SK-N-SH (cell line): ENCODE results near the gene KBTBD8. TPM values are rescaled to one million over a fixed set of nuclear protein-coding genes. Genes with fewer than 3 reads are reported as not detected.

Experiments
- CTCF ChIA-PET: fragments of 300-600, 350-600 bp; formaldehyde crosslinking; extraction: SDS; loops from one replicate; lab custom pipeline; 2021; lab: Yijun Ruan, JAX
- POLR2A ChIA-PET: fragments of 350-600 bp; sonication (Branson Sonifier 250); formaldehyde crosslinking; extraction: SDS; loops from one replicate; lab custom pipeline; 2020; ENCODE audit warnings: antibody characterized with exemption, inconsistent platforms; lab: Yijun Ruan, JAX
- DNase-seq: peaks from one replicate; pipeline ENCODE4 v3.0.0; 2012
- H2AFZ ChIP-seq: fragments of 200-600 bp; sonication (generic); 2 replicates; pipeline ENCODE4 v1.8.1; 2016; ENCODE audit warnings: antibody characterized with exemption, mild to moderate bottlenecking, low read depth
- H3F3A ChIP-seq: fragments of 200-600 bp; sonication (generic); replicated peaks from 2 replicates; pipeline ENCODE3; 2016; ENCODE audit warnings: antibody characterized with exemption, mild to moderate bottlenecking; ENCODE audit not compliant: insufficient read depth
- H3K27ac ChIP-seq, 2 experiments: fragments of 200-500 bp in 1 of 2; fragments of 200-600 bp in 1 of 2; sonication (Bioruptor generic) in 1 of 2; sonication (generic), shearing (Covaris generic) in 1 of 2; 2 replicates each; pipeline versions ENCODE4 v1.5.1 to v1.6.1; 2014 to 2016; ENCODE audit warnings: low read depth in 2 of 2, inconsistent platforms in 1 of 2, low read length in 1 of 2, mild to moderate bottlenecking in 1 of 2, mixed read lengths in 1 of 2
- H3K27me3 ChIP-seq: fragments of 200-600 bp; sonication (generic), shearing (Covaris generic); 2 replicates; pipeline ENCODE4 v1.6.1; 2016; ENCODE audit warnings: mixed run types; ENCODE audit not compliant: insufficient read depth
- H3K36me3 ChIP-seq, 2 experiments: fragments of 200-500 bp in 1 of 2; fragments of 200-600 bp in 1 of 2; sonication (Bioruptor generic) in 1 of 2; sonication (generic) in 1 of 2; replicated peaks in 1 of 2; 2 replicates each; pipeline versions ENCODE3 to v1.5.1; 2014 to 2016; ENCODE audit warnings: low read length in 1 of 2, mild to moderate bottlenecking in 1 of 2; ENCODE audit not compliant: insufficient read depth in 2 of 2, control insufficient read depth in 1 of 2
- H3K4me1 ChIP-seq, 2 experiments: fragments of 200-500 bp in 1 of 2; fragments of 200-600 bp in 1 of 2; sonication (Bioruptor generic) in 1 of 2; sonication (generic), shearing (Covaris generic) in 1 of 2; 2 replicates each; pipeline versions ENCODE4 v1.5.1 to v1.6.1; 2014 to 2016; ENCODE audit warnings: low read depth in 1 of 2, low read length in 1 of 2, mixed run types in 1 of 2; ENCODE audit not compliant: insufficient read depth in 2 of 2, control insufficient read depth in 1 of 2
- H3K4me2 ChIP-seq: fragments of 200-600 bp; sonication (generic), shearing (Covaris generic); 2 replicates; pipeline ENCODE4 v1.6.1; 2017; ENCODE audit warnings: mixed run types
- H3K4me3 ChIP-seq, 2 experiments: fragments of 200-500 bp in 1 of 2; fragments of 200-600 bp in 1 of 2; sonication (Bioruptor generic) in 1 of 2; sonication (generic), shearing (Covaris generic) in 1 of 2; 2 replicates each; pipeline versions ENCODE4 v1.5.1 to v1.8.1; 2014 to 2016; ENCODE audit warnings: low read depth in 2 of 2, inconsistent platforms in 1 of 2, low read length in 1 of 2, mild to moderate bottlenecking in 1 of 2, mixed read lengths in 1 of 2, moderate library complexity in 1 of 2
- H3K79me2 ChIP-seq: fragments of 200-600 bp; sonication (generic); 2 replicates; pipeline ENCODE4 v1.8.1; 2017; ENCODE audit warnings: mild to moderate bottlenecking; ENCODE audit not compliant: insufficient read depth
- H3K9ac ChIP-seq: fragments of 200-600 bp; sonication (generic); 2 replicates; pipeline ENCODE4 v1.6.1; 2017; ENCODE audit warnings: mixed run types
- H3K9me2 ChIP-seq: fragments of 200-600 bp; sonication (generic); 2 replicates; pipeline ENCODE4 v1.6.1; 2017; ENCODE audit warnings: mixed run types
- H3K9me3 ChIP-seq: fragments of 200-600 bp; sonication (generic); 2 replicates; pipeline ENCODE4 v1.6.1; 2017; ENCODE audit warnings: mixed run types, mild to moderate bottlenecking, moderate library complexity
- H4K20me1 ChIP-seq: fragments of 200-600 bp; sonication (generic); 2 replicates; pipeline ENCODE4 v1.6.1; 2017; ENCODE audit warnings: mild to moderate bottlenecking, mixed run types; ENCODE audit not compliant: insufficient read depth
- CHD2 ChIP-seq: fragments of 150-350 bp; IDR thresholded peaks from 2 replicates; pipeline ENCODE4 v1.6.1; 2018; ENCODE audit warnings: low read length; ENCODE audit not compliant: partially characterized antibody
- ELF1 ChIP-seq: IDR thresholded peaks from 2 replicates; pipeline ENCODE4 v1.4.0; 2012
- EP300 ChIP-seq, 2 experiments: IDR thresholded peaks; 2 replicates each; pipeline versions ENCODE4 v1.4.0 to v1.6.1; 2012; ENCODE audit warnings: borderline replicate concordance in 1 of 2, low read depth in 1 of 2, low read length in 1 of 2
- GATA2 ChIP-seq: sonication (generic); formaldehyde crosslinking; IDR thresholded peaks from 2 replicates; pipeline ENCODE4 v1.5.0; 2020; ENCODE audit warnings: mild to moderate bottlenecking, missing genetic modification reagents
- IRF3 ChIP-seq: fragments of 150-350 bp; IDR thresholded peaks from 2 replicates; pipeline ENCODE4 v1.6.1; 2016; ENCODE audit warnings: mild to moderate bottlenecking, low read depth, low read length
- MXI1 ChIP-seq: IDR thresholded peaks from 2 replicates; pipeline ENCODE4 v1.6.1; 2012; ENCODE audit warnings: mild to moderate bottlenecking, low read depth, low read length, improper control_type of control experiment
- NFIC ChIP-seq: IDR thresholded peaks from 2 replicates; pipeline ENCODE4 v1.4.0; 2012; ENCODE audit warnings: borderline replicate concordance
- RAD21 ChIP-seq: IDR thresholded peaks from 2 replicates; pipeline ENCODE4 v1.6.1; 2012; ENCODE audit warnings: mild to moderate bottlenecking, low read length
- RXRA ChIP-seq: IDR thresholded peaks from 2 replicates; pipeline ENCODE4 v1.4.0; 2012; ENCODE audit warnings: low read depth, mild to moderate bottlenecking, borderline replicate concordance
- SMC3 ChIP-seq: IDR thresholded peaks from 2 replicates; pipeline ENCODE4 v1.6.1; 2012; ENCODE audit warnings: low read depth, low read length, improper control_type of control experiment
- USF2 ChIP-seq: fragments of 150-350 bp; IDR thresholded peaks from 2 replicates; pipeline ENCODE4 v1.6.1; 2017; ENCODE audit warnings: antibody characterized with exemption, low read length, low read depth, borderline replicate concordance
- WGBS: methylation state at CpG from one replicate; pipeline ENCODE4 v1.1.6; 2017; ENCODE audit warnings: low lambda C conversion rate; 5-methylcytosine and 5-hydroxymethylcytosine counted together
- polyA plus RNA-seq, 3 experiments: library from polyadenylated mRNA; depleted of rRNA; stranded (reverse); fragments of >200 nt; gene quantifications; 2 replicates each; pipeline ENCODE4 v1.2.3, GENCODE V29; 2012
- TF ChIP-seq, protein P1 (sequence below): IDR thresholded peaks from 2 replicates; pipeline ENCODE4 v1.6.1; 2012; ENCODE audit warnings: mild to moderate bottlenecking, low read depth, low read length, moderate library complexity
- TF ChIP-seq, protein P2 (sequence below): IDR thresholded peaks from 2 replicates; pipeline ENCODE4 v1.4.0; 2012; ENCODE audit warnings: low read depth, borderline replicate concordance

Gene KBTBD8
- polyA plus RNA-seq, 1 of the 3 experiments (the other 2 are of a cell fraction): 0.36 TPM

GRCh38 chr3:67047051-67047450, 48.9 kb downstream of the KBTBD8 start:
- Histone ChIP-seq H3K9me2 (no peaks in the 10 kb centered on the region), H4K20me1 (no peaks in the 10 kb centered on the region), H2AFZ (no peak overlapping the region), H3K79me2 (no peaks in the 10 kb centered on the region), H3K27me3 (no peaks in the 10 kb centered on the region), H3K4me2 (no peak overlapping the region), H3K36me3 (no peaks in the 10 kb centered on the region), H3K4me3 (no peak overlapping the region), H3F3A (no peaks in the 10 kb centered on the region), H3K27ac (no peak overlapping the region), H3K9ac (no peak overlapping the region), H3K9me3 (no peaks in the 10 kb centered on the region; the same call in 1 of the 2 replicates), H3K4me1 (no peaks in the 10 kb centered on the region; a peak in 1 of 4 replicates)
- no peak for DNase-seq
- TF ChIP-seq USF2: no peak
- TF ChIP-seq, protein P1, sequence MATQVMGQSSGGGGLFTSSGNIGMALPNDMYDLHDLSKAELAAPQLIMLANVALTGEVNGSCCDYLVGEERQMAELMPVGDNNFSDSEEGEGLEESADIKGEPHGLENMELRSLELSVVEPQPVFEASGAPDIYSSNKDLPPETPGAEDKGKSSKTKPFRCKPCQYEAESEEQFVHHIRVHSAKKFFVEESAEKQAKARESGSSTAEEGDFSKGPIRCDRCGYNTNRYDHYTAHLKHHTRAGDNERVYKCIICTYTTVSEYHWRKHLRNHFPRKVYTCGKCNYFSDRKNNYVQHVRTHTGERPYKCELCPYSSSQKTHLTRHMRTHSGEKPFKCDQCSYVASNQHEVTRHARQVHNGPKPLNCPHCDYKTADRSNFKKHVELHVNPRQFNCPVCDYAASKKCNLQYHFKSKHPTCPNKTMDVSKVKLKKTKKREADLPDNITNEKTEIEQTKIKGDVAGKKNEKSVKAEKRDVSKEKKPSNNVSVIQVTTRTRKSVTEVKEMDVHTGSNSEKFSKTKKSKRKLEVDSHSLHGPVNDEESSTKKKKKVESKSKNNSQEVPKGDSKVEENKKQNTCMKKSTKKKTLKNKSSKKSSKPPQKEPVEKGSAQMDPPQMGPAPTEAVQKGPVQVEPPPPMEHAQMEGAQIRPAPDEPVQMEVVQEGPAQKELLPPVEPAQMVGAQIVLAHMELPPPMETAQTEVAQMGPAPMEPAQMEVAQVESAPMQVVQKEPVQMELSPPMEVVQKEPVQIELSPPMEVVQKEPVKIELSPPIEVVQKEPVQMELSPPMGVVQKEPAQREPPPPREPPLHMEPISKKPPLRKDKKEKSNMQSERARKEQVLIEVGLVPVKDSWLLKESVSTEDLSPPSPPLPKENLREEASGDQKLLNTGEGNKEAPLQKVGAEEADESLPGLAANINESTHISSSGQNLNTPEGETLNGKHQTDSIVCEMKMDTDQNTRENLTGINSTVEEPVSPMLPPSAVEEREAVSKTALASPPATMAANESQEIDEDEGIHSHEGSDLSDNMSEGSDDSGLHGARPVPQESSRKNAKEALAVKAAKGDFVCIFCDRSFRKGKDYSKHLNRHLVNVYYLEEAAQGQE: no peak
- TF ChIP-seq EP300 (IDR thresholded peaks at IDR 0.05; ENCODE audit: borderline replicate concordance in 1 of 2, low read depth in 1 of 2, low read length in 1 of 2): no peak
- ChIA-PET POLR2A (no interaction called here), CTCF (interaction anchor here (1.3 kb wide), 1 partner anchor 76 kb away, joined by 8 read pairs; no protein-coding TSS in a partner anchor)
- 12% methylated on average over 2 of the region's 2 CpGs for WGBS

DNA sequence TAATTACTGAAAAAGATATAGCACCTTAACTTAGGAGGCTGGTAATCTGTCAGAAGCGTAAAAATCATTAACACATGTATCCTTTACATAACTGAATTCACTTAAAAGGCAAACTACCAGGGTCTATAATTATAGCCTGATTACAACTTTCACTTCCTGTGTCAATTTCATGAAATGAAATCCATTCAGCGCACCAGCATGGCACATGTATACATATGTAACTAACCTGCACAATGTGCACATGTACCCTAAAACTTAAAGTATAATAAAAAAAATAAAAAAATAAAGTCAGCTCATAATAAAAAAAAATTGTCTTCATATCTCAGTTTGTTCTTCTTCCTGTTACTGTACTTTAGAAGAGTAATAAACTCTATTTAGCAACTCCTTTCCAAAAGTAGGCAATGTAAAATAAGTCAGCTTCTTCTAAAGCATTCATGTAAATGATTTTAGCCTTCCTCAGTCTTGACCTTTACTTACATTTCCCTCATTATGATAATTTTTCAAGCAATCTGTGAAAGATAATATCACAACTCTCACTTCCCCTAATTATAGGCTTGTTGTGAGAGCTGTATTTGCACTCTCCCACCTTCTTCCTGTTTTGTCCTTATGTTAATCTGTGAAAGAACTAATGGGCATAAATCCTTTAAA, 50.1 kb downstream of the KBTBD8 start:
- Histone ChIP-seq H3K4me1 (no peaks in the 10 kb centered on the region; a peak in 1 of 4 replicates), H3K4me2 (no peak overlapping the region), H3K79me2 (no peaks in the 10 kb centered on the region), H3K36me3 (no peaks in the 10 kb centered on the region), H3K9me3 (no peaks in the 10 kb centered on the region; the same call in 1 of the 2 replicates), H3K9ac (no peak overlapping the region), H3F3A (no peaks in the 10 kb centered on the region), H3K27me3 (no peaks in the 10 kb centered on the region), H4K20me1 (no peaks in the 10 kb centered on the region), H3K4me3 (no peak overlapping the region), H2AFZ (no peak overlapping the region), H3K27ac (no peak overlapping the region), H3K9me2 (no peaks in the 10 kb centered on the region)
- POLR2A ChIA-PET: no interaction called here
- no peak for TF ChIP-seq RAD21
- TF ChIP-seq, protein P2, sequence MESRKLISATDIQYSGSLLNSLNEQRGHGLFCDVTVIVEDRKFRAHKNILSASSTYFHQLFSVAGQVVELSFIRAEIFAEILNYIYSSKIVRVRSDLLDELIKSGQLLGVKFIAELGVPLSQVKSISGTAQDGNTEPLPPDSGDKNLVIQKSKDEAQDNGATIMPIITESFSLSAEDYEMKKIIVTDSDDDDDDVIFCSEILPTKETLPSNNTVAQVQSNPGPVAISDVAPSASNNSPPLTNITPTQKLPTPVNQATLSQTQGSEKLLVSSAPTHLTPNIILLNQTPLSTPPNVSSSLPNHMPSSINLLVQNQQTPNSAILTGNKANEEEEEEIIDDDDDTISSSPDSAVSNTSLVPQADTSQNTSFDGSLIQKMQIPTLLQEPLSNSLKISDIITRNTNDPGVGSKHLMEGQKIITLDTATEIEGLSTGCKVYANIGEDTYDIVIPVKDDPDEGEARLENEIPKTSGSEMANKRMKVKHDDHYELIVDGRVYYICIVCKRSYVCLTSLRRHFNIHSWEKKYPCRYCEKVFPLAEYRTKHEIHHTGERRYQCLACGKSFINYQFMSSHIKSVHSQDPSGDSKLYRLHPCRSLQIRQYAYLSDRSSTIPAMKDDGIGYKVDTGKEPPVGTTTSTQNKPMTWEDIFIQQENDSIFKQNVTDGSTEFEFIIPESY: no peak
- no peak for TF ChIP-seq SMC3
- TF ChIP-seq IRF3: no peak
- no peak for TF ChIP-seq NFIC
- no peak for TF ChIP-seq RXRA
- TF ChIP-seq ELF1: no peak
- TF ChIP-seq CHD2: no peak
- no peak for TF ChIP-seq GATA2
- no peak for TF ChIP-seq MXI1
- CTCF ChIA-PET: interaction anchor here (1.3 to 1.6 kb wide), 2 partner anchors 77 to 110 kb away, joined by 3 to 8 read pairs; no protein-coding TSS in a partner anchor
- DNase-seq: no peak
- whole genome bisulfite sequencing: 57% methylated on average over 2 of the region's 2 CpGs
